Measurements from ENCODE around the gene NID2. TPM values are rescaled to one million over a fixed set of nuclear protein-coding genes. Genes with fewer than 3 reads are reported as not detected.

NID2 gene, protein sequence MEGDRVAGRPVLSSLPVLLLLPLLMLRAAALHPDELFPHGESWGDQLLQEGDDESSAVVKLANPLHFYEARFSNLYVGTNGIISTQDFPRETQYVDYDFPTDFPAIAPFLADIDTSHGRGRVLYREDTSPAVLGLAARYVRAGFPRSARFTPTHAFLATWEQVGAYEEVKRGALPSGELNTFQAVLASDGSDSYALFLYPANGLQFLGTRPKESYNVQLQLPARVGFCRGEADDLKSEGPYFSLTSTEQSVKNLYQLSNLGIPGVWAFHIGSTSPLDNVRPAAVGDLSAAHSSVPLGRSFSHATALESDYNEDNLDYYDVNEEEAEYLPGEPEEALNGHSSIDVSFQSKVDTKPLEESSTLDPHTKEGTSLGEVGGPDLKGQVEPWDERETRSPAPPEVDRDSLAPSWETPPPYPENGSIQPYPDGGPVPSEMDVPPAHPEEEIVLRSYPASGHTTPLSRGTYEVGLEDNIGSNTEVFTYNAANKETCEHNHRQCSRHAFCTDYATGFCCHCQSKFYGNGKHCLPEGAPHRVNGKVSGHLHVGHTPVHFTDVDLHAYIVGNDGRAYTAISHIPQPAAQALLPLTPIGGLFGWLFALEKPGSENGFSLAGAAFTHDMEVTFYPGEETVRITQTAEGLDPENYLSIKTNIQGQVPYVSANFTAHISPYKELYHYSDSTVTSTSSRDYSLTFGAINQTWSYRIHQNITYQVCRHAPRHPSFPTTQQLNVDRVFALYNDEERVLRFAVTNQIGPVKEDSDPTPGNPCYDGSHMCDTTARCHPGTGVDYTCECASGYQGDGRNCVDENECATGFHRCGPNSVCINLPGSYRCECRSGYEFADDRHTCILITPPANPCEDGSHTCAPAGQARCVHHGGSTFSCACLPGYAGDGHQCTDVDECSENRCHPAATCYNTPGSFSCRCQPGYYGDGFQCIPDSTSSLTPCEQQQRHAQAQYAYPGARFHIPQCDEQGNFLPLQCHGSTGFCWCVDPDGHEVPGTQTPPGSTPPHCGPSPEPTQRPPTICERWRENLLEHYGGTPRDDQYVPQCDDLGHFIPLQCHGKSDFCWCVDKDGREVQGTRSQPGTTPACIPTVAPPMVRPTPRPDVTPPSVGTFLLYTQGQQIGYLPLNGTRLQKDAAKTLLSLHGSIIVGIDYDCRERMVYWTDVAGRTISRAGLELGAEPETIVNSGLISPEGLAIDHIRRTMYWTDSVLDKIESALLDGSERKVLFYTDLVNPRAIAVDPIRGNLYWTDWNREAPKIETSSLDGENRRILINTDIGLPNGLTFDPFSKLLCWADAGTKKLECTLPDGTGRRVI (N-terminal part only)
- 2.6 TPM for polyA plus RNA-seq (2012; ENCODE audit: insufficient read depth, insufficient read length, low read depth)

DNA sequence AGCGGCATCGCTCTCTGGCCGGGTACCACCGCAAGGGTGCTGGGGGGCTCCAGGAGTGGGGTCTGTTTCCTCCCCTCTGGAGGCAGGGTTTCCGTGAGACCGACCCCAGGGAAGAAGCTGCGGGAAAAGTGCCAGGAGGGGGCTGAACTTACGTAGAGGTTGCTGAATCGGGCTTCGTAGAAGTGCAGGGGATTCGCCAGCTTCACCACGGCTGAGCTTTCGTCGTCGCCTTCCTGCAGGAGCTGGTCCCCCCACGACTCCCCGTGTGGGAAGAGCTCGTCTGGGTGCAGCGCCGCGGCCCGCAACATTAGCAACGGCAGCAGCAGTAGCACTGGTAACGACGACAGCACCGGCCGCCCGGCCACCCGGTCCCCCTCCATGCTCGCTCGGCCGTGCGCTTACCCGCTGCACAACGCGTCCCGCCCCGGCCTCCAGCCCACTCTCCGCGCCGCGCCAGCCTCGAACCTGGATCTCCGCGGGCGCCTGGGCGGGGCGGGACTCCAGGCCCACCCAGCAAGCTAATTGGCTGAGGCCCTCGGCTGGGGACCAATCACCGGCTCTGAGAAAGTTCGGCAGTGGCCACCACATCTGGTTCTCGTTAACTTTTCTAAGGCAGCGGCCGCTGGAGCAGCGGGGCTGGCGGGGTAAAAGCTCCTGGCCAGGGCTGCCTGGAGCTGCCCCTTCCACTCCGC lies at the start of gene NID2:
TSS of gene NID2 (minus strand) at position 445 of the 692 bp plus-strand sequence. CDS start at position 380, 65 bp downstream.
- H3K9me3 ChIP-seq, result no peaks in the 10 kb centered on the region
- H3K27me3 ChIP-seq, result peaks cover 10% of the 10 kb centered on the region
- peak within 1 kb of the TSS; percentile 89 for H3K4me3 ChIP-seq (ENCODE audit: low read depth, low read length)
- no peaks in the 10 kb centered on the region for H3K36me3 ChIP-seq
- TF ChIP-seq, protein P1, sequence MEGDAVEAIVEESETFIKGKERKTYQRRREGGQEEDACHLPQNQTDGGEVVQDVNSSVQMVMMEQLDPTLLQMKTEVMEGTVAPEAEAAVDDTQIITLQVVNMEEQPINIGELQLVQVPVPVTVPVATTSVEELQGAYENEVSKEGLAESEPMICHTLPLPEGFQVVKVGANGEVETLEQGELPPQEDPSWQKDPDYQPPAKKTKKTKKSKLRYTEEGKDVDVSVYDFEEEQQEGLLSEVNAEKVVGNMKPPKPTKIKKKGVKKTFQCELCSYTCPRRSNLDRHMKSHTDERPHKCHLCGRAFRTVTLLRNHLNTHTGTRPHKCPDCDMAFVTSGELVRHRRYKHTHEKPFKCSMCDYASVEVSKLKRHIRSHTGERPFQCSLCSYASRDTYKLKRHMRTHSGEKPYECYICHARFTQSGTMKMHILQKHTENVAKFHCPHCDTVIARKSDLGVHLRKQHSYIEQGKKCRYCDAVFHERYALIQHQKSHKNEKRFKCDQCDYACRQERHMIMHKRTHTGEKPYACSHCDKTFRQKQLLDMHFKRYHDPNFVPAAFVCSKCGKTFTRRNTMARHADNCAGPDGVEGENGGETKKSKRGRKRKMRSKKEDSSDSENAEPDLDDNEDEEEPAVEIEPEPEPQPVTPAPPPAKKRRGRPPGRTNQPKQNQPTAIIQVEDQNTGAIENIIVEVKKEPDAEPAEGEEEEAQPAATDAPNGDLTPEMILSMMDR (IDR thresholded peaks at IDR 0.05; ENCODE audit: low read depth, low read length), result no peak
- H3K4me1 ChIP-seq, result peaks cover 8% of the 10 kb centered on the region
- DNase-seq, result peak; percentile 93

DNA sequence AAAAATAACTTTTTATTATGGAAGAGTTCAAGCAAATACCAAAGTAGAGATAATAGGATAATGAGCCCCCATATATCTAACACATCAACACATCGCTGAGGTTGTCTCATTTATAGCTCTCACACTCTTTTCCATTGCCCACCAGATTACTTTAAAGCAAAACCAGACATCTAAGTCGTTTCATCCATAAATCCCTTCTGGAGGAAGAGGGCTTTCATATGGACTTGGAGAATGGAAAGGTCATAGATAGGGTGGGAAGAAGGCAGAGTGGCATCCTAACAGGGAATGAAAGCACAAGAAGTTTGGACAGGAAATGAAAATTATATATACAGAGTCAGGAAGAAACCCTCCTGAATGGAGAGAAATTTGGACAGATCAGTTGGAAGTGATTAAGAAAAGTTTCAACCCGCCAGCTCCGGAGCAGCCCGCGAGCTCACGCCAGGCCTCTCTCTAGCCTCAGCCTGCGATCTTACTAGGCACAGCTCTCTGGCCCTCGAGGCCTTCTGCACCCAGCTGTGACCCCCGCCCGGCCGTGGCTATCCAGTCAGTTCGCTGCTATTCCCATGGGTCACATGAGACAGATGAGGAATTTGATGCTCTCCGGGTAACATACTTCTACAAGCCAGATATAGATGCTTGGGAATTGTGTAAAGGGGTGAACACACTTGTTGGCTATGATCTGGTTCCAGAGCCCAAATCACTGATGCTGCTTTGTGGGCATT lies 48.4 kb upstream of the NID2 start:
- TF ChIP-seq, protein P1 (IDR thresholded peaks at IDR 0.05; ENCODE audit: low read depth, low read length), result no peak
- DNase-seq, result no peak
- no peaks in the 10 kb centered on the region for H3K36me3 ChIP-seq
- H3K9me3 ChIP-seq, result no peaks in the 10 kb centered on the region
- no peaks in the 10 kb centered on the region for H3K4me1 ChIP-seq
- H3K27me3 ChIP-seq, result no peaks in the 10 kb centered on the region
- no peak overlapping the region for H3K4me3 ChIP-seq (ENCODE audit: low read depth, low read length)

DNA sequence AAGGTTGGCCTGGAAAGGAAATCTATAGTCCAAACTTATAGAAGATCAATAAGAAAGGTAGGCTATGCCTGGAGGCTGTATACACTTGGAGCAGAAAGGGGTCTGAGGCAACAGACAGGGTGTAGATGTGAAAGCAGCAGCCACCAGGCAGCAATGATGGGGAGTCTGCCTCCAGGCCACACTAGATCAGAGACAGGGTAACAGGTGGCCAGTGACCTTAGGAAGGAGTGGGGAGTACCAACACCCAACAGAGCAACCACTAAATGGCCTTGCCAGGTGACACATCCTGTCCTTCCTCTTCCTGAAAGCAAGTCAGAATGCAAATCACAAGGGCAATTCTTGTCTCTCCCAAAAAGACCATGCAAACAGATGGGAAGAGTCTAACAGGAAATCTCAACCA lies 46.4 kb upstream of the NID2 start:
- Histone ChIP-seq H3K27me3 (no peaks in the 10 kb centered on the region), H3K36me3 (no peaks in the 10 kb centered on the region), H3K9me3 (no peaks in the 10 kb centered on the region), H3K4me3 (ENCODE audit: low read depth, low read length) (no peak overlapping the region), H3K4me1 (no peaks in the 10 kb centered on the region)
- DNase-seq, result no peak
- TF ChIP-seq, protein P1 (IDR thresholded peaks at IDR 0.05; ENCODE audit: low read depth, low read length), result no peak

DNA sequence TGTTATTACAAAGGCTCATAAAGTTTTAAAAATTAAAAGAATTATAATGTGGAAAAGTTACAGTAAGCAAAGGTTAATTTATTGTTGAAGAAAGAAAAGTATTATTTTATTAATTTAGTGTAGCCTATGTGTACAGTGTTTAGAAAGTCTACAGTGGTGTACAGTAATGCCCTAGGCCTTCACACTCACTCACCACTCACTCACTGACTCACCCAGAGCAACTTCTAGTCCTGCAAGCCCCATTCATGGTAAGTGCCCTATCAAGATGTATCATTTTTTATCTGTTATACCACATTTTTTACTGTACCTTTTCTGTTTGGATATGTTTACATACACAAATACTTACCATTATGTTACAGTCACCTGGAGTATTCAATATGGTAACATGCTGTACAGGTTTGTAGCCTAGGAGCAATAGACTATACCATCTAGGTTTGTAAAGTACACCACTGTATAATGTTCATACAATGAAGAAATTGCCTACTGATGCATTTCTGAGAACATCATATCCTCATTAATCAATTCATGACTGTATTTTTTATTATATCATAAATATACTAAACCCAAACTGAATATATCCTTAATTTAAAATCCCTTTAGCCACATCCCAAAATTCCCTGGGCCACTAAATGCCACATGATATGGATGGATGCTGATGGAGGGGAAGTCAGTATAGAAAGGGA lies 43.6 kb upstream of the NID2 start:
- H3K4me1 ChIP-seq, result no peaks in the 10 kb centered on the region
- H3K27me3 ChIP-seq, result no peaks in the 10 kb centered on the region
- H3K36me3 ChIP-seq, result no peaks in the 10 kb centered on the region
- no peak for DNase-seq
- TF ChIP-seq, protein P1 (IDR thresholded peaks at IDR 0.05; ENCODE audit: low read depth, low read length), result no peak
- H3K4me3 ChIP-seq (ENCODE audit: low read depth, low read length), result no peak overlapping the region
- no peaks in the 10 kb centered on the region for H3K9me3 ChIP-seq

Data from BE2C (cell line).